ENCODE measurements around the gene FGD2. TPM values are rescaled to one million over a fixed set of nuclear protein-coding genes. Genes with fewer than 3 reads are reported as not detected.
A peak's percentile ranks its signal among the peaks of the same experiment; 100 is the strongest.

The FGD2 gene
- total and polyA plus RNA-seq, 2 of the 4 experiments (the other 2 are of a cell fraction) = 0.07 TPM; not detected in 1

- TF ChIP-seq CEBPB (IDR thresholded peaks at IDR 0.05; ENCODE audit: low read depth, low read length) (peak; percentile 93), ELK1 (IDR thresholded peaks at IDR 0.05; ENCODE audit: borderline replicate concordance, low read depth, low read length) (no peak)
- Histone ChIP-seq H2AFZ (replicated peaks; ENCODE audit: low read length, poor library complexity) (peak overlapping the region; percentile 2), H3K9me1 (ENCODE audit: insufficient read depth, low read length) (no peaks in the 10 kb centered on the region; the same call in 1 of the 2 replicates), H2BK5ac (ENCODE audit: low read depth, low read length, poor library complexity, severe bottlenecking) (no peak overlapping the region), H3K23ac (ENCODE audit: low read depth, low read length) (no peak overlapping the region), H3K4me2 (ENCODE audit: low read depth, low read length) (no peak overlapping the region), H3K18ac (ENCODE audit: low read depth, low read length) (no peak overlapping the region), H2AK9ac (replicated peaks; ENCODE audit: low read depth, low read length, poor library complexity) (no peak overlapping the region), H2BK20ac (ENCODE audit: low read depth, low read length) (no peak overlapping the region), H3K4me3 (ENCODE audit: insufficient read depth, low read depth, low read length) (no peak overlapping the region), H3K9ac (ENCODE audit: low read depth, low read length) (no peak overlapping the region), H4K8ac (ENCODE audit: low read depth in 2 of 2, low read length in 2 of 2) (0 out of 4 replicates have a peak overlapping the region, but pooled peaks of 1 of the 2 experiments have one; percentile 1), H3K14ac (replicated peaks; ENCODE audit: low read depth, low read length) (no peak overlapping the region), H3K27me3 (ENCODE audit: control insufficient read depth, insufficient read depth, low read length) (no peaks in the 10 kb centered on the region), H3K9me3 (ENCODE audit: control insufficient read depth, insufficient read depth, low read length) (no peaks in the 10 kb centered on the region), H3K79me1 (ENCODE audit: low read depth in 1 of 2, low read length in 2 of 2) (no peaks in the 10 kb centered on the region), H3K4me1 (ENCODE audit: control insufficient read depth, insufficient read depth, low read length) (peaks cover 4% of the 10 kb centered on the region), H3K36me3 (ENCODE audit: control insufficient read depth, insufficient read depth, low read length) (peaks cover 14% of the 10 kb centered on the region), H2BK120ac (ENCODE audit: low read depth, low read length) (no peak overlapping the region), H3K56ac (ENCODE audit: extremely low read depth, insufficient read depth, low read length) (no peak overlapping the region), H2AK5ac (ENCODE audit: low read depth, low read length) (peak overlapping the region; percentile 24; the same call in 1 of the 2 replicates), H3K4ac (ENCODE audit: low read depth, low read length) (peak overlapping the region; percentile 45; the same call in 1 of the 2 replicates), H4K5ac (ENCODE audit: low read depth, low read length) (no peak overlapping the region), H4K91ac (ENCODE audit: insufficient read depth, low read depth, low read length) (no peak overlapping the region), H2BK15ac (ENCODE audit: low read depth, low read length) (no peak overlapping the region), H3K27ac (ENCODE audit: insufficient read depth, low read length) (no peak overlapping the region), H4K20me1 (ENCODE audit: insufficient read depth, low read length) (peaks cover 9% of the 10 kb centered on the region; the same call in 1 of the 2 replicates)
- CTCF ChIA-PET = no interaction called here
- no TSS peak for BruUV-seq (replicated peaks)
- ATAC-seq (ENCODE audit: low read depth) (peak; percentile 22; the same call in 1 of the 2 replicates), DNase-seq (peak; percentile 51)
- dilution Hi-C loops (cut with HindIII; ENCODE audit: low sequenced_read_pairs, unreplicated experiment) (no loop called here), intact Hi-C loops (cut with micrococcal nuclease) (no loop called here), in situ Hi-C loops (cut with MboI; ENCODE audit: low sequenced_read_pairs) (no loop called here)
- WGBS, 2 experiments (ENCODE audit: extremely low coverage in 2 of 2, insufficient read length in 1 of 2) = 84% methylated on average over 5 of the region's 12 CpGs; no CpG with 5 or more reads in 1 of the 2 experiments
- POLR2A ChIA-PET (ENCODE audit: unreplicated experiment) = no interaction called here
These were observed 42.6 kb upstream of the FGD2 start for GRCh38 chr6:36962874-36963273.
